ENCODE results near the gene FLNB. TPM values are rescaled to one million over a fixed set of nuclear protein-coding genes. Genes with fewer than 3 reads are reported as not detected.

The FLNB gene
- total and polyA plus RNA-seq, 9 of the 15 experiments (the other 6 are each of a cell fraction or from before 2014, with no cell fraction given) = 9.4 to 48.1 (median 25.6) TPM

DNA sequence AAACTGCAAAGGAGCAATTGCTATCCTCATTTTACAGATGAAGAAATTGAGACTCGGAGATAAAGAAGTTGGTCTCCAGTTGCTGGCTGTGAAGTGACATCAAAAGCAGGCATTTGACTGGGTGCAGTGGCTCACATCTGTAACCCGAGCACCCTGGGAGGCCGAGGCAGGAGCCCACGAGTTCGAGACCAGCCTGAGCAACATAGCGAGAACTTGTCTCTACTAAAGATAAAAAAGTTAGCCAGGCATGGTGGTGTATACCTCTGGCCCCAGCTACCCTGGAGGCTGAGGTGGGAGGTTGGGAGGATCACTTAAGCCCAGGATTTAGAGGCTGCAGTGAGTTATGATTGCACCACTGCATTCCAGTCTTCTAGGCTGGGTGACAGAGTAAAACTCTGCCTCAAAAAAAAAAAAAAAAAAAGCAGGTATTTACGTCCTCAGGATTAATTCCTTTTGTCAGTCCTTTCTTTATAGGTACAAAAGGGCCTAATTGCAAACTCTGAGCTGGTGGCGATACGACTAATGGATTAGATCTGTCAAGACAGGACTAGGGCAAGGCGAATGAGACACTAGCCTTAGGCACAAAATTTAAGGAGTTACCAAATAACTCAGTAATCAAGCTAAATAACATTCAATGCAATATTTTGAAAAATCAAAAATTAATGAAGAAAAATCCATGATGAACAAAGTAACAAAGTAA, 208.4 kb downstream of the FLNB start:
- no peak for FAIRE-seq
- ChIA-PET CTCF (ENCODE audit: low intra/inter-chr PET ratio) (interaction anchor here (1.4 kb wide), 1 partner anchor 29 kb away, joined by 4 read pairs; no protein-coding TSS in a partner anchor), POLR2A (no interaction called here)
- no peaks in the 10 kb centered on the region; a peak in 1 of 5 replicates for H3K4me1 ChIP-seq (replicated peaks in 1 of 2; ENCODE audit: control insufficient read depth in 2 of 2, insufficient read depth in 2 of 2, low read length in 2 of 2)
- in situ Hi-C loops (cut with MboI) = no loop called here
- no peak overlapping the region for H3K4me3 ChIP-seq
- no peaks in the 10 kb centered on the region for H4K20me1 ChIP-seq (replicated peaks; ENCODE audit: control insufficient read depth, insufficient read depth, low read length)
- H3K9me1 ChIP-seq (ENCODE audit: control insufficient read depth, insufficient read depth, low read length) = no peaks in the 10 kb centered on the region
- BruUV-seq (replicated peaks) = no TSS peak
- 10% methylated on average over 9 of the region's 10 CpGs for WGBS (ENCODE audit: insufficient coverage, low coverage, missing lambda C conversion rate)
- no peaks in the 10 kb centered on the region for H3K9me3 ChIP-seq (replicated peaks; ENCODE audit: control insufficient read depth, insufficient read depth, low read depth, low read length)
- H3K9ac ChIP-seq (ENCODE audit: insufficient read depth in 1 of 2, low read depth in 2 of 2, low read length in 2 of 2) = no peak overlapping the region
- peaks cover 0 to 10% of the 10 kb centered on the region in 2 experiments; a peak in 2 of 5 replicates for H3K27me3 ChIP-seq (ENCODE audit: control insufficient read depth in 2 of 2, insufficient read depth in 2 of 2, low read length in 2 of 2)
- DNase-seq (ENCODE audit: extremely low read depth in 1 of 4, low spot score in 3 of 4) = no peak
- no peak for TF ChIP-seq ZNF12 (CRISPR knock-in tag; IDR thresholded peaks at IDR 0.05)
- TF ChIP-seq, protein P1, sequence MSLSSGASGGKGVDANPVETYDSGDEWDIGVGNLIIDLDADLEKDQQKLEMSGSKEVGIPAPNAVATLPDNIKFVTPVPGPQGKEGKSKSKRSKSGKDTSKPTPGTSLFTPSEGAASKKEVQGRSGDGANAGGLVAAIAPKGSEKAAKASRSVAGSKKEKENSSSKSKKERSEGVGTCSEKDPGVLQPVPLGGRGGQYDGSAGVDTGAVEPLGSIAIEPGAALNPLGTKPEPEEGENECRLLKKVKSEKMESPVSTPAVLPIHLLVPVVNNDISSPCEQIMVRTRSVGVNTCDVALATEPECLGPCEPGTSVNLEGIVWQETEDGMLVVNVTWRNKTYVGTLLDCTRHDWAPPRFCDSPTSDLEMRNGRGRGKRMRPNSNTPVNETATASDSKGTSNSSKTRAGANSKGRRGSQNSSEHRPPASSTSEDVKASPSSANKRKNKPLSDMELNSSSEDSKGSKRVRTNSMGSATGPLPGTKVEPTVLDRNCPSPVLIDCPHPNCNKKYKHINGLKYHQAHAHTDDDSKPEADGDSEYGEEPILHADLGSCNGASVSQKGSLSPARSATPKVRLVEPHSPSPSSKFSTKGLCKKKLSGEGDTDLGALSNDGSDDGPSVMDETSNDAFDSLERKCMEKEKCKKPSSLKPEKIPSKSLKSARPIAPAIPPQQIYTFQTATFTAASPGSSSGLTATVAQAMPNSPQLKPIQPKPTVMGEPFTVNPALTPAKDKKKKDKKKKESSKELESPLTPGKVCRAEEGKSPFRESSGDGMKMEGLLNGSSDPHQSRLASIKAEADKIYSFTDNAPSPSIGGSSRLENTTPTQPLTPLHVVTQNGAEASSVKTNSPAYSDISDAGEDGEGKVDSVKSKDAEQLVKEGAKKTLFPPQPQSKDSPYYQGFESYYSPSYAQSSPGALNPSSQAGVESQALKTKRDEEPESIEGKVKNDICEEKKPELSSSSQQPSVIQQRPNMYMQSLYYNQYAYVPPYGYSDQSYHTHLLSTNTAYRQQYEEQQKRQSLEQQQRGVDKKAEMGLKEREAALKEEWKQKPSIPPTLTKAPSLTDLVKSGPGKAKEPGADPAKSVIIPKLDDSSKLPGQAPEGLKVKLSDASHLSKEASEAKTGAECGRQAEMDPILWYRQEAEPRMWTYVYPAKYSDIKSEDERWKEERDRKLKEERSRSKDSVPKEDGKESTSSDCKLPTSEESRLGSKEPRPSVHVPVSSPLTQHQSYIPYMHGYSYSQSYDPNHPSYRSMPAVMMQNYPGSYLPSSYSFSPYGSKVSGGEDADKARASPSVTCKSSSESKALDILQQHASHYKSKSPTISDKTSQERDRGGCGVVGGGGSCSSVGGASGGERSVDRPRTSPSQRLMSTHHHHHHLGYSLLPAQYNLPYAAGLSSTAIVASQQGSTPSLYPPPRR (CRISPR knock-in tag; IDR thresholded peaks at IDR 0.05; ENCODE audit: borderline replicate concordance) = no peak
- TF ChIP-seq ZNF175 (CRISPR knock-in tag; IDR thresholded peaks at IDR 0.05; ENCODE audit: low read depth) = no peak
- no peak for ATAC-seq
- H3K79me2 ChIP-seq (ENCODE audit: control insufficient read depth, insufficient read depth, low read length) = no peaks in the 10 kb centered on the region
- no peak overlapping the region for H3K4me2 ChIP-seq (ENCODE audit: insufficient read depth, low read length)
- H3K27ac ChIP-seq (ENCODE audit: extremely low read depth, low read depth, low read length) = no peak overlapping the region
- H3K36me3 ChIP-seq (ENCODE audit: control insufficient read depth, insufficient read depth, low read length) = no peaks in the 10 kb centered on the region
- H2AFZ ChIP-seq (ENCODE audit: low read depth, low read length) = no peak overlapping the region
- intact Hi-C loops (cut with micrococcal nuclease) = no loop called here

All from K562 (cell line).